GM23248 (cell line): Measurements from ENCODE around the gene SPEN.

Experiments
- EZH2 ChIP-seq: fragments of 200-600 bp; sonication (generic); IDR thresholded peaks from 2 replicates; pipeline ENCODE4 v1.6.1; 2018; ENCODE audit warnings: antibody characterized with exemption, mild to moderate bottlenecking; ENCODE audit not compliant: insufficient read depth, poor library complexity, severe bottlenecking
- EZH2phosphoT487 ChIP-seq: fragments of 200-600 bp; sonication (generic); IDR thresholded peaks from 2 replicates; pipeline ENCODE4 v1.6.1; 2018; ENCODE audit warnings: antibody characterized with exemption, moderate library complexity, mild to moderate bottlenecking, low read depth; ENCODE audit not compliant: insufficient read depth

GRCh38 chr1:15808955-15809354 lies 38.6 kb upstream of the SPEN start:
- no peak for TF ChIP-seq EZH2
- no peak for TF ChIP-seq EZH2phosphoT487
